ENCODE measurements around the gene DUSP10. TPM values are rescaled to one million over a fixed set of nuclear protein-coding genes. Genes with fewer than 3 reads are reported as not detected.

The DUSP10 gene
- total RNA-seq, 1 donor from 2014 or later: 2.6 TPM

DNA sequence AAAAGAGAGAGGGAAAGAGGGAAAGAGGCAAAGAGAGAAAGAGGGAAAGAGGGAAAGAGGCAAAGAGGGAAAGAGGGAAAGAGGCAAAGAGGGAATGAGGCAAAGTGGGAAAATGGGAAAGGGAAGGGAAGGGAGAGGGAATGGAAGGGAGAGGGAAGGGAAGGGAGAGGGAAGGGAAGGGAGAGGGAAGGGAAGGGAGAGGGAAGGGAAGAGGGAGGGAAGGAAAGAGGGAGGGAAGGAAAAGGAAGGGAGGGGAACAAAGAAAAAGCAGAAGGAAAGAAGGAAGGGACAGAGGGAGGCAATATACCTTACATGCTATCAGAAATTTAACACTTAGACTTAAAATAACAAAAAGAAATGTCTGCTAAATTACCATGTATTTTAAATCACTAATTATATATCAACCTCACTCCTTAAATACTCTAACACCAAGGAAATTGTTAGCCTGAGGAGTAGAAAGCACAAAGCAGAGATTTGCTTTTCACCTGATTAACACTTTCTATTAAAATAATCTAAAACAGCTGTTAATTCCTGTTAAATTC is 41.8 kb downstream of the DUSP10 start:
- H3K27ac Mint-ChIP-seq: no peak overlapping the region

DNA sequence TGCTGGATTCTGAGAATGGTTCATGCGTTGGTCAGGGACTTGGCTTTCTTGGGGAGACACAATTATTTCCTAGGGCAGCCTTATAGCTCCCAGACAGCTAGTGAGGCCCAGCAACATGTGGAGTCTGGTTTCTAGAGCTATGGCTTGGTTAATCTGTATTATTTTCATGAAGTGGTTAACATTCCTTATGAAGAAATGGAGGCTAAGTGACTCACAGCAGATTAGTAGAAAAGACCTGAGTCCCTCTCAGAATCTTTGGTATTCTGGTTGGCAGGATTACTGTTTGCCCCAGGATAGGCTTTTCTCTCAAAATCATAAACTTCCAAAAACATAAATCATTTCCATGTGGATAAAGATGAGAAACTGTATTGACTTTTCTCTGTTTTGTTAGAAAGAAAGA is 42.3 kb downstream of the DUSP10 start:
- no peak overlapping the region for H3K27ac Mint-ChIP-seq
- Histone ChIP-seq H3K4me2 (no peak overlapping the region), H3K9ac (no peak overlapping the region), H2AFZ (replicated peaks) (no peak overlapping the region), H3K27ac (no peak overlapping the region), H3K27me3 (no peaks in the 10 kb centered on the region), H3K79me2 (ENCODE audit: low read depth) (no peaks in the 10 kb centered on the region), H3K36me3 (no peaks in the 10 kb centered on the region), H3K9me3 (ENCODE audit: low read depth) (no peaks in the 10 kb centered on the region), H4K20me1 (ENCODE audit: low read depth) (no peaks in the 10 kb centered on the region), H3K4me1 (peaks cover 9% of the 10 kb centered on the region), H3K4me3 (no peak overlapping the region), H3F3A (ENCODE audit: low read depth) (no peaks in the 10 kb centered on the region)
- peaks cover 2% of the 10 kb centered on the region for H3K4me1 Mint-ChIP-seq
- H3K9me3 Mint-ChIP-seq: no peaks in the 10 kb centered on the region
- no peak for DNase-seq (ENCODE audit: low spot score)
- no peak overlapping the region for H3K4me3 Mint-ChIP-seq
- TF ChIP-seq EZH2 (IDR thresholded peaks at IDR 0.05): no peak
- TF ChIP-seq, protein P1, sequence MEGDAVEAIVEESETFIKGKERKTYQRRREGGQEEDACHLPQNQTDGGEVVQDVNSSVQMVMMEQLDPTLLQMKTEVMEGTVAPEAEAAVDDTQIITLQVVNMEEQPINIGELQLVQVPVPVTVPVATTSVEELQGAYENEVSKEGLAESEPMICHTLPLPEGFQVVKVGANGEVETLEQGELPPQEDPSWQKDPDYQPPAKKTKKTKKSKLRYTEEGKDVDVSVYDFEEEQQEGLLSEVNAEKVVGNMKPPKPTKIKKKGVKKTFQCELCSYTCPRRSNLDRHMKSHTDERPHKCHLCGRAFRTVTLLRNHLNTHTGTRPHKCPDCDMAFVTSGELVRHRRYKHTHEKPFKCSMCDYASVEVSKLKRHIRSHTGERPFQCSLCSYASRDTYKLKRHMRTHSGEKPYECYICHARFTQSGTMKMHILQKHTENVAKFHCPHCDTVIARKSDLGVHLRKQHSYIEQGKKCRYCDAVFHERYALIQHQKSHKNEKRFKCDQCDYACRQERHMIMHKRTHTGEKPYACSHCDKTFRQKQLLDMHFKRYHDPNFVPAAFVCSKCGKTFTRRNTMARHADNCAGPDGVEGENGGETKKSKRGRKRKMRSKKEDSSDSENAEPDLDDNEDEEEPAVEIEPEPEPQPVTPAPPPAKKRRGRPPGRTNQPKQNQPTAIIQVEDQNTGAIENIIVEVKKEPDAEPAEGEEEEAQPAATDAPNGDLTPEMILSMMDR (IDR thresholded peaks at IDR 0.05): no peak
- no peak for TF ChIP-seq EZH2phosphoT487 (IDR thresholded peaks at IDR 0.05)
- no peaks in the 10 kb centered on the region for H3K27me3 Mint-ChIP-seq (ENCODE audit: insufficient read depth, low read depth)
- peaks cover 3% of the 10 kb centered on the region for H3K36me3 Mint-ChIP-seq

More for the DNA sequence above, 41.8 kb downstream of the DUSP10 start:
- H4K20me1 ChIP-seq (ENCODE audit: low read depth): no peaks in the 10 kb centered on the region
- peaks cover 2% of the 10 kb centered on the region for H3K4me1 Mint-ChIP-seq
- no peaks in the 10 kb centered on the region for H3K9me3 ChIP-seq (ENCODE audit: low read depth)
- H2AFZ ChIP-seq (replicated peaks): no peak overlapping the region
- no peak overlapping the region for H3K27ac ChIP-seq
- H3K79me2 ChIP-seq (ENCODE audit: low read depth): no peaks in the 10 kb centered on the region
- DNase-seq (ENCODE audit: low spot score): no peak
- no peak overlapping the region for H3K4me3 Mint-ChIP-seq
- H3F3A ChIP-seq (ENCODE audit: low read depth): no peaks in the 10 kb centered on the region
- peaks cover 3% of the 10 kb centered on the region for H3K36me3 Mint-ChIP-seq
- no peaks in the 10 kb centered on the region for H3K36me3 ChIP-seq
- H3K4me2 ChIP-seq: no peak overlapping the region
- H3K27me3 ChIP-seq: no peaks in the 10 kb centered on the region
- H3K9ac ChIP-seq: no peak overlapping the region
- no peak overlapping the region for H3K4me3 ChIP-seq
- no peaks in the 10 kb centered on the region for H3K27me3 Mint-ChIP-seq (ENCODE audit: insufficient read depth, low read depth)
- no peak for TF ChIP-seq EZH2phosphoT487 (IDR thresholded peaks at IDR 0.05)
- TF ChIP-seq EZH2 (IDR thresholded peaks at IDR 0.05): no peak
- TF ChIP-seq, protein P1 (IDR thresholded peaks at IDR 0.05): no peak
- H3K4me1 ChIP-seq: peaks cover 9% of the 10 kb centered on the region
- H3K9me3 Mint-ChIP-seq: no peaks in the 10 kb centered on the region

DNA sequence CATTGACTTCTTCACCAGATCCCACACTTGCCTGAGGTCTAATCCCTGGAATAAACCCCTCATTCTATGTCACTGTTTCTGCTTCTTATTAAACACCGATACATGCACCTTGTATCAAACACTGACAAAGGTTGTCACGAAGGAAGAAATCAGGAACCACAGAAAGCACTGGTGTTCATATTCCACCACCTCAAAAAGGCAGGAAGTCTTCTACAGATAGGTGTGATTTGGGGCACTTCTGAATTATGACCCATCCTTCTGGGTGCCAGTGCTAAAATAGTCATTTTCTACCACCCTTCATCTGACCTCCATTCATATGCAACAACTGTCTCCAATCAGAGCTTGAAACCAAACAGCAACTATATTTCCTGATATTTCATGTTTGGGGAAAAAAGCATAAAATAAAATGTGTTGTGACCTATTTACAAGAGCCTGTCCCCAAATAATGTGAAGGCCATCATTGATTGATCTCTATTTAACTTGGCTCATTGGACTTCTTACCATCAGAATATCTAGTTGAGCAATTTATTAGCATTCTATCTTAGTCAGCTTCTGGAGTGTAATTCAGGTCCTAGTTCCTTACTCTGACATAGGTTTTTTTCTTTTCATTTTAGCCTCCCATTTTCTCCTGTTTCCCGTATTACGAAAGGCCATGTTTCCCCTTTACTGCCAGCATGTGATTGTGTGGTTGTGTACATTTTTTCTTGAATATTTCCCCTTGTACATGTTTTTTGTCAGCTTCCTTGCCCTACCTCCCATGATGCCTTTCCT is 43.1 kb downstream of the DUSP10 start:
- no peaks in the 10 kb centered on the region for H3K9me3 Mint-ChIP-seq
- H3F3A ChIP-seq (ENCODE audit: low read depth): no peaks in the 10 kb centered on the region
- H3K27ac Mint-ChIP-seq: no peak overlapping the region
- TF ChIP-seq, protein P1 (IDR thresholded peaks at IDR 0.05): no peak
- no peak for TF ChIP-seq EZH2phosphoT487 (IDR thresholded peaks at IDR 0.05)
- TF ChIP-seq EZH2 (IDR thresholded peaks at IDR 0.05): no peak
- no peak overlapping the region for H3K4me3 ChIP-seq
- H3K4me1 ChIP-seq: peaks cover 9% of the 10 kb centered on the region
- no peak overlapping the region for H3K4me3 Mint-ChIP-seq
- no peak overlapping the region for H2AFZ ChIP-seq (replicated peaks)
- H3K36me3 Mint-ChIP-seq: peaks cover 3% of the 10 kb centered on the region
- H3K4me1 Mint-ChIP-seq: peaks cover 2% of the 10 kb centered on the region
- H3K4me2 ChIP-seq: no peak overlapping the region
- no peak for DNase-seq (ENCODE audit: low spot score)
- no peaks in the 10 kb centered on the region for H3K79me2 ChIP-seq (ENCODE audit: low read depth)
- H3K9me3 ChIP-seq (ENCODE audit: low read depth): no peaks in the 10 kb centered on the region
- H4K20me1 ChIP-seq (ENCODE audit: low read depth): no peaks in the 10 kb centered on the region
- no peaks in the 10 kb centered on the region for H3K27me3 ChIP-seq
- no peak overlapping the region for H3K9ac ChIP-seq
- H3K27ac ChIP-seq: no peak overlapping the region
- no peaks in the 10 kb centered on the region for H3K27me3 Mint-ChIP-seq (ENCODE audit: insufficient read depth, low read depth)
- H3K36me3 ChIP-seq: no peaks in the 10 kb centered on the region

All from neural progenitor cell (in vitro differentiated cells).